A673 (cell line): ENCODE data around the gene KCNMA1.
"Not testable (repeated sequence)": the region's sequence is repeated elsewhere in the genome, so short reads cannot be mapped to it uniquely, and the experiment has no call there.

Source experiments
- EZH2 ChIP-seq: fragments of 200-600 bp; sonication (generic); IDR thresholded peaks from 2 replicates; pipeline ENCODE4 v1.6.1; 2017; ENCODE audit warnings: borderline replicate concordance, low read depth, mild to moderate bottlenecking, mixed read lengths, antibody characterized with exemption, low read length; ENCODE audit not compliant: poor library complexity, severe bottlenecking
- TF ChIP-seq, protein P1 (sequence below): fragments of 300-800, 200-600 bp; sonication (generic); conservative IDR thresholded peaks from 2 replicates; pipeline ENCODE4 v1.5.1; 2017; ENCODE audit warnings: low read depth, mild to moderate bottlenecking, antibody characterized with exemption, low read length, moderate library complexity, mixed read lengths

DNA sequence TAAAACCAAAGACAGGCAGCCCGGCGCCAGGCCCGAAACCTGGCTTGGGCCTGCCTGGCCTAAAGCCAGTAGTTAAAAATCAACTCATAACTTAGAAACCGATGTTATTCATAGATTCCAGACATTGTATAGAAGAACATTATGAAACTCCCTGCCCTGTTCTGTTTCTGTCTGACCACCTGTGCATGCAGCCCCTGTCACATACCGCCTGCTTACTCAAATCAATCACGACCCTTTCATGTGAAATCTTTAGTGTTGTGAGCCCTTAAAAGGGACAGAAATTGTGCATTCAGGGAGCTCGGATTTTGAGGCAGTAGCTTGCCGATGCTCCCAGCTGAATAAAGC lies 45.5 kb upstream of the KCNMA1 start:
- TF ChIP-seq, protein P1, sequence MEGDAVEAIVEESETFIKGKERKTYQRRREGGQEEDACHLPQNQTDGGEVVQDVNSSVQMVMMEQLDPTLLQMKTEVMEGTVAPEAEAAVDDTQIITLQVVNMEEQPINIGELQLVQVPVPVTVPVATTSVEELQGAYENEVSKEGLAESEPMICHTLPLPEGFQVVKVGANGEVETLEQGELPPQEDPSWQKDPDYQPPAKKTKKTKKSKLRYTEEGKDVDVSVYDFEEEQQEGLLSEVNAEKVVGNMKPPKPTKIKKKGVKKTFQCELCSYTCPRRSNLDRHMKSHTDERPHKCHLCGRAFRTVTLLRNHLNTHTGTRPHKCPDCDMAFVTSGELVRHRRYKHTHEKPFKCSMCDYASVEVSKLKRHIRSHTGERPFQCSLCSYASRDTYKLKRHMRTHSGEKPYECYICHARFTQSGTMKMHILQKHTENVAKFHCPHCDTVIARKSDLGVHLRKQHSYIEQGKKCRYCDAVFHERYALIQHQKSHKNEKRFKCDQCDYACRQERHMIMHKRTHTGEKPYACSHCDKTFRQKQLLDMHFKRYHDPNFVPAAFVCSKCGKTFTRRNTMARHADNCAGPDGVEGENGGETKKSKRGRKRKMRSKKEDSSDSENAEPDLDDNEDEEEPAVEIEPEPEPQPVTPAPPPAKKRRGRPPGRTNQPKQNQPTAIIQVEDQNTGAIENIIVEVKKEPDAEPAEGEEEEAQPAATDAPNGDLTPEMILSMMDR = not testable (repeated sequence)
- not testable (repeated sequence) for TF ChIP-seq EZH2
